Activated naive CD4-positive, alpha-beta T cell treated with anti-CD3 and anti-CD28 coated beads, Interleukin-2, amount 50 U/mL, for 24 hours (primary cell): Measurements from ENCODE around the gene SEC14L1.
"Not testable (repeated sequence)": the region's sequence is repeated elsewhere in the genome, so short reads cannot be mapped to it uniquely, and the experiment has no call there.

Source experiments
- H3K27ac Mint-ChIP-seq: one replicate; pipeline ENCODE4 v1.8.0; 2021; ENCODE audit warnings: mild to moderate bottlenecking, mixed read lengths
- H3K27me3 Mint-ChIP-seq: one replicate; pipeline ENCODE4 v1.8.0; 2021; ENCODE audit warnings: mixed read lengths
- H3K36me3 Mint-ChIP-seq: one replicate; pipeline ENCODE4 v1.8.0; 2021; ENCODE audit warnings: mixed read lengths
- H3K4me1 Mint-ChIP-seq: one replicate; pipeline ENCODE4 v1.8.0; 2021; ENCODE audit warnings: mixed read lengths
- H3K4me3 Mint-ChIP-seq: one replicate; pipeline ENCODE4 v1.8.0; 2021; ENCODE audit warnings: mild to moderate bottlenecking, mixed read lengths
- H3K9me3 Mint-ChIP-seq: one replicate; pipeline ENCODE4 v1.8.0; 2021; ENCODE audit warnings: mixed read lengths

Gene SEC14L1

GRCh38 chr17:77235370-77235941, 94.7 kb downstream of the SEC14L1 start:
- Mint-ChIP-seq H3K27me3 (no peaks in the 10 kb centered on the region), H3K36me3 (no peaks in the 10 kb centered on the region), H3K27ac (peak overlapping the region; percentile 52), H3K4me3 (peak overlapping the region; percentile 83), H3K4me1 (peaks cover 9% of the 10 kb centered on the region), H3K9me3 (no peaks in the 10 kb centered on the region)

DNA sequence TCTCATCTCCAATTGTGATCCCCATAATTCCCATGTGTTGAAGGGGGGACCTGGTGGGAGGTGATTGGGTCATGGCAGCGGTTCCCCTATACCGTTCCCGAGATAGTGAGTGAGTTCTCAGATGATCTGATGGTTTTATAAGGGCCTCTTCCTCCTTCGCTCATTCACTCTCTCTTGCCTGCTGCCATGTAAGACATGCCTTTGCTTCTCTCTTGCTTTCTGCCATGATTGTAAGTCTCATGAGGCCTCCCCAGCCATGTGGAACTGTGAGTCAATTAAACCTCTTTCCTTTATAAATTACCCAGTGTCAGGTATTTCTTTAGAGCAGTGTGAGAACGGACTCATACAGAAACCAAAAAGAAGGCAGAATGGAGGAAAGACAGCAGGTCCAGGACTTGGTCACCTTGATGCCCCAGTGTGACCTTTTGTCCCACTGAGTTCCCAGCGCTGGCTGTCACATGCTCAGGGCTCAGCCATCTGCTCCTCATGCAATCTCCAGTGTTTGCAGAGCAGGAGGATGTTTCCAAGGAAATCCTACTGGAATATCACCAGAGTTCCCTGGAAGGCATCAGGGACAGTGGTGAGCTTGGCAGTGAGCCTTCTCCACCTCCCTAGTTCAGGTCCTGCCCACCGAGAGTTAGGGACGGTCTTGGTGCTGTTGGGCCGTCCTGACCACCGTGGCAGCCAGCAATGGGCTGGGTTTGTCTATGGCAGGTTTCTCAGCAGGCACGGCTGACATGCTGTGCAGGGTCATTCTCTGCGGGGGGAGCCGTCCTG, 96.7 kb downstream of the SEC14L1 start:
- Mint-ChIP-seq H3K27ac (no peak overlapping the region), H3K36me3 (no peaks in the 10 kb centered on the region), H3K4me3 (no peak overlapping the region), H3K9me3 (no peaks in the 10 kb centered on the region), H3K4me1 (peaks cover 9% of the 10 kb centered on the region), H3K27me3 (no peaks in the 10 kb centered on the region)

DNA sequence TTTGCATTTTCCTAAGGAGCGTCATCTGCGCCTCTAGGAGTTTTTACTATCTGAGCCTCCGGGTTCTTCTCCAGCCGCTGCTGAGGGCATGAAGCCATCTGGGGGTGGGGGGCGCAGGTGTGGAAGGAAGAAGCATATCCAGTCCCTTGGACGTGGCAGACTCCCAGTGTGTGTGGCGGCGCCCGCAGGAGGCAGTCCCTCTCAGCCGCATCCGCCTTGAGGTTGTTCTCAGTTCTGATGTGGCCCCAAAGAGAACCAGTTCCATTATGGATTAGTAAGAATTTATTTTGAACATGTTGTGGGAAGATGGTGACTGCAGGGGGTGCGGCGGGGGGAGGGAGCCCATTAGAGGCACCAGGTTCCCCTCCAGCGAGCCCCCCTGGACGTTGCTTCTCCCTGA, 100.2 kb downstream of the SEC14L1 start:
- H3K9me3 Mint-ChIP-seq = no peaks in the 10 kb centered on the region
- no peak overlapping the region for H3K4me3 Mint-ChIP-seq
- H3K27ac Mint-ChIP-seq = no peak overlapping the region
- H3K4me1 Mint-ChIP-seq = no peaks in the 10 kb centered on the region
- H3K27me3 Mint-ChIP-seq = no peaks in the 10 kb centered on the region
- H3K36me3 Mint-ChIP-seq = no peaks in the 10 kb centered on the region

GRCh38 chr17:77242118-77242851, 101.5 kb downstream of the SEC14L1 start:
- Mint-ChIP-seq H3K4me3 (no peak overlapping the region), H3K36me3 (no peaks in the 10 kb centered on the region), H3K9me3 (no peaks in the 10 kb centered on the region), H3K27me3 (no peaks in the 10 kb centered on the region), H3K27ac (no peak overlapping the region), H3K4me1 (peaks cover 4% of the 10 kb centered on the region)

GRCh38 chr17:77245162-77245926, 104.6 kb downstream of the SEC14L1 start:
- Mint-ChIP-seq H3K4me1 (peaks cover 4% of the 10 kb centered on the region), H3K27ac (no peak overlapping the region), H3K9me3 (no peaks in the 10 kb centered on the region), H3K4me3 (no peak overlapping the region), H3K27me3 (peaks cover 9% of the 10 kb centered on the region), H3K36me3 (no peaks in the 10 kb centered on the region)

DNA sequence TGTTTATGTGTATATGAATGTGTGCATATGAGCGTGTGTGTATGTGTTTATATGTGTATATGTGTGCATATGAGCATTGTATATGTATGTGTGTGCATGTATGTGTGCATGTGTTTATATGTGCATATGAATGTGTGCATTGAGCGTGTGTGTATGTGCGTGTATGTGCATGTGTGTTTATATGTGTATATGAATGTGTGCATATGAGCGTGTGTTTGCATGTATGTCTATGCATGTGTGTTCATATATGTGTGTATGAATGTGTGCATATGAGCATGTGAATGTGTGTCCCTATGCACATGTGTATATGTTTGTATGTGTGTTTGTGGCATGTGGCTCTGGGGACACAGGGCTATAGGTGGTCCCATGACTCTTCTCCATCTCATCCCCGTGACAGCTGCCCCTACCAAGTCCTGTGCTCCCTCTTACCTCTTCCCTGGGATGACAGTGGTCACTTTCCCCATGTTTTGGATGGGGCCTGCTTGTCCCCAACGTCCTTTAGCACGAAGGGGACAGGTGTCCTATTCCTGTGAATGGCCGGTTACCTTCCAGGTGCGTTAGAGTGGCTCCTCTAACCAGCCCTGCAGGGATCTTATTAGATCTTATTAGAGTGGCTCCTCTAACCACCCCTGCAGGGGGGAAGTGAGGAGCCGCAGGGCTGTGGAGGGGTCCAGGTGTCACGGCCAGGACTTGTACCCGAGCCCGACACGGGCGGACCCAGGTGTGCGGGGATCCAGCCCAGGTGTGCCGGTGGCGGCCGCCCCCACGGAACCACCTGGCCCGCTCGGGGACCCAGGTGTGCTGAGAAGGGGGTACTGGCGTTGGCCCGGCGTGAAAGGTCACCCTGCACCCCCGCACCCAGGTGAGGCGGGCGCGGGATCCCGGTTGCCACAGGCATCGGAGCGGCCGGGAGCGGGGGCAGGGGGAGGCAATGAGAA, 105.6 kb downstream of the SEC14L1 start:
- peaks cover 4% of the 10 kb centered on the region for H3K4me1 Mint-ChIP-seq
- H3K4me3 Mint-ChIP-seq = no peak overlapping the region
- no peaks in the 10 kb centered on the region for H3K9me3 Mint-ChIP-seq
- H3K36me3 Mint-ChIP-seq = no peaks in the 10 kb centered on the region
- H3K27ac Mint-ChIP-seq = no peak overlapping the region
- peaks cover 9% of the 10 kb centered on the region for H3K27me3 Mint-ChIP-seq

- H3K4me1 Mint-ChIP-seq = peaks cover 4% of the 10 kb centered on the region
- peak overlapping the region; percentile 61 for H3K4me3 Mint-ChIP-seq
- H3K36me3 Mint-ChIP-seq = no peaks in the 10 kb centered on the region
- no peaks in the 10 kb centered on the region for H3K9me3 Mint-ChIP-seq
- peaks cover 9% of the 10 kb centered on the region for H3K27me3 Mint-ChIP-seq
- no peak overlapping the region for H3K27ac Mint-ChIP-seq
Measured at GRCh38 chr17:77247048-77247541, 106.3 kb downstream of the SEC14L1 start.

DNA sequence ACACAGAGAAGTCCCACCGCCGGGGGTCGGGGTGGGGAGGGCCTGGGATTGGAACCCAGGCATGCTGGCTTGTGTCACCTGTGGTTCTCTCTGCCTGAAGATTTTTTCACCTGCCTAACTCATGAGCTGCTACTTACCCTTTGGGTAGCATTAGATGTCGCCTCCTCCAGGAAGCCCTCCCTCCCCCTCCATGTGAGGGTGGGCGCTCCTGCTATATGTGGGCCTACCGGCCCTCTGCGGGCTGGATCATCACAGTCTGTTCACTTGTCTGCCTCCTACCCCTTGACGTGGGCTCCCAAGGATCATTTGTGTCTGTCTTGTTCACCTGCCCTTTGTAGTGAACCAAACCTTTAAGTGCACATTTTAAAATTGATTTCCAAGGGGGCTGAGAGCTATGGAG, 106.8 kb downstream of the SEC14L1 start:
- Mint-ChIP-seq H3K36me3 (no peaks in the 10 kb centered on the region), H3K4me1 (peaks cover 4% of the 10 kb centered on the region), H3K27me3 (peaks cover 9% of the 10 kb centered on the region), H3K4me3 (peak overlapping the region; percentile 61), H3K27ac (no peak overlapping the region), H3K9me3 (no peaks in the 10 kb centered on the region)

- peaks cover 9% of the 10 kb centered on the region for H3K27me3 Mint-ChIP-seq
- no peaks in the 10 kb centered on the region for H3K36me3 Mint-ChIP-seq
- H3K27ac Mint-ChIP-seq = peak overlapping the region; percentile 24
- H3K4me1 Mint-ChIP-seq = peaks cover 4% of the 10 kb centered on the region
- no peaks in the 10 kb centered on the region for H3K9me3 Mint-ChIP-seq
- H3K4me3 Mint-ChIP-seq = peak overlapping the region; percentile 44
Measured at GRCh38 chr17:77248216-77249114, 107.7 kb downstream of the SEC14L1 start.

- H3K9me3 Mint-ChIP-seq = no peaks in the 10 kb centered on the region
- peaks cover 9% of the 10 kb centered on the region for H3K27me3 Mint-ChIP-seq
- H3K27ac Mint-ChIP-seq = no peak overlapping the region
- H3K36me3 Mint-ChIP-seq = no peaks in the 10 kb centered on the region
- no peak overlapping the region for H3K4me3 Mint-ChIP-seq
- H3K4me1 Mint-ChIP-seq = no peaks in the 10 kb centered on the region
Measured at GRCh38 chr17:77251622-77252183, 110.9 kb downstream of the SEC14L1 start.

GRCh38 chr17:77252306-77252705, 111.5 kb downstream of the SEC14L1 start:
- H3K4me3 Mint-ChIP-seq, H3K4me1 Mint-ChIP-seq, H3K36me3 Mint-ChIP-seq, H3K9me3 Mint-ChIP-seq, H3K27ac Mint-ChIP-seq: not testable (repeated sequence)
- H3K27me3 Mint-ChIP-seq = peaks cover 10% of the 10 kb centered on the region

GRCh38 chr17:77253611-77254051, 112.9 kb downstream of the SEC14L1 start:
- Mint-ChIP-seq H3K4me1 (no peaks in the 10 kb centered on the region), H3K9me3 (no peaks in the 10 kb centered on the region), H3K27me3 (peaks cover 9% of the 10 kb centered on the region), H3K36me3 (no peaks in the 10 kb centered on the region), H3K4me3 (no peak overlapping the region), H3K27ac (no peak overlapping the region)

- Mint-ChIP-seq H3K27ac (no peak overlapping the region), H3K4me1 (no peaks in the 10 kb centered on the region), H3K9me3 (no peaks in the 10 kb centered on the region), H3K36me3 (no peaks in the 10 kb centered on the region), H3K4me3 (no peak overlapping the region), H3K27me3 (peaks cover 3% of the 10 kb centered on the region)
Measured at GRCh38 chr17:77254951-77255825, 114.4 kb downstream of the SEC14L1 start.
